Pancreas (tissue), 10 donors: Measurements from ENCODE around the gene POLR3GL. TPM values are rescaled to one million over a fixed set of nuclear protein-coding genes. Genes with fewer than 3 reads are reported as not detected.
A peak's percentile ranks its signal among the peaks of the same experiment; 100 is the strongest.

Source experiments
- ATAC-seq, 4 donors: fragments of 200-7000 bp; cut with Tn5 transposase; one replicate each; pipeline versions ENCODE4 v1.8.0 to v1.9.1; 2020; ENCODE audit warnings: mild to moderate bottlenecking in 4 of 4, moderate library complexity in 4 of 4
- DNase-seq, 6 donors: peaks; one replicate each; pipeline ENCODE4 v3.0.0-alpha.2; 2020
- FAIRE-seq: peaks from 2 replicates; lab custom pipeline; 2012; peaks lifted over from hg19 to GRCh38; lab: Jason Lieb, UNC
- H3K27ac ChIP-seq, 4 donors: fragments of 200-600 bp; sonication (generic); 1 replicate in 3 of 4; 2 replicates in 1 of 4; pipeline versions ENCODE4 v1.5.0 to v1.8.0; 2020
- H3K27me3 ChIP-seq, 4 donors: fragments of 200-600 bp; one replicate each; pipeline ENCODE4 v1.8.0; 2021
- H3K36me3 ChIP-seq, 3 donors: fragments of 200-600 bp; sonication (generic) in 1 of 3; one replicate each; pipeline versions ENCODE4 v1.5.0 to v1.8.0; 2020 to 2021
- H3K4me1 ChIP-seq, 3 donors: fragments of 200-600 bp; one replicate each; pipeline ENCODE4 v1.8.0; 2021
- H3K4me3 ChIP-seq, 4 donors: fragments of 200-600 bp; sonication (generic) in 2 of 4; one replicate each; pipeline versions ENCODE4 v1.5.0 to v1.8.0; 2020 to 2021
- H3K9me3 ChIP-seq, 4 donors: fragments of 200-600 bp; one replicate each; pipeline ENCODE4 v1.8.0; 2021
- CTCF ChIP-seq, 4 donors: fragments of 200-600 bp; sonication (generic) in 3 of 4; IDR thresholded peaks; one replicate each; pipeline versions ENCODE4 v1.5.0 to v1.8.0; 2021; ENCODE audit warnings: antibody characterized with exemption in 4 of 4
- WGBS, 2 donors: extraction: QIAGEN DNeasy Blood & Tissue Kit; methylation state at CpG; one replicate each; pipeline ENCODE4 v1.1.7; 2013; 5-methylcytosine and 5-hydroxymethylcytosine counted together
- intact Hi-C, 3 donors: fragments of 100-400 bp; cut with DNase I; formaldehyde crosslinking; loops; one replicate each; pipeline versions ENCODE4 v1.11.1 to v1.14.2; 2022
- polyA plus RNA-seq, 2 donors: library from polyadenylated mRNA; stranded (reverse); fragments of 200-250 nt; gene quantifications; one replicate each; pipeline ENCODE4 v1.2.3, GENCODE V29; 2013
- total RNA-seq, 6 donors: library from RNA; stranded (reverse); fragmentation: NEBNext Ultra II Directional in 4 of 6; extraction: Animal tissue kit (Norgen Biotek cat#: 25700) in 4 of 6; gene quantifications; one replicate each; pipeline versions ENCODE4 v1.2.1 to v1.2.4, GENCODE V29; 2021 to 2023
- donor health status: healthy with polysubstance abuse.
- donor health status: DM: no; HTN: no; CAD: no; lungs with moderate emphysema.
- donor health status: DM: no; HTN: no; CAD: no.
- donor health status: control.
- donor health status: control.
- donor health status: Bipolar disorder and iron deficiency.
- donor health status: DM: yes; HTN: yes; CAD: no.
- donor health status: DM: no; HTN: no; CAD: no.
- donor health status: DM: no; HTN: no; CAD: no.
- donor health status: DM: yes; HTN: yes; CAD: no.

Gene POLR3GL
- total and polyA plus RNA-seq, 8 donors = 3.9 to 27.6 (median 6.3) TPM

GRCh38 chr1:146012703-146013558 lies 48.4 kb downstream of the POLR3GL start:
- peak in 3 of 4 donors; percentile 36 to 60 (median 51) for TF ChIP-seq CTCF (IDR thresholded peaks at IDR 0.05)

GRCh38 chr1:146013559-146013922 lies 49.1 kb downstream of the POLR3GL start:
- ATAC-seq = no peak
- Histone ChIP-seq H3K4me1 (peaks cover 0 to 9% (median 0%) of the 10 kb centered on the region in 3 donors), H3K4me3 (no peak overlapping the region), H3K27ac (no peak overlapping the region), H3K36me3 (no peaks in the 10 kb centered on the region), H3K27me3 (no peaks in the 10 kb centered on the region), H3K9me3 (no peaks in the 10 kb centered on the region)
- DNase-seq = no peak
- WGBS, 2 donors = 61 to 63% methylated on average over 6 of the region's 6 CpGs
- no peak for FAIRE-seq
- intact Hi-C loops = loop anchor here in 2 of 3 donors (5.0 to 10.0 kb wide), 4 partner anchors 36 to 171 kb away; partner anchors contain the start of gene NUDT17 (in 1 of the 2)
- no peak for TF ChIP-seq CTCF (IDR thresholded peaks at IDR 0.05)

More at GRCh38 chr1:146012703-146013558, 48.4 kb downstream of the POLR3GL start:
- Histone ChIP-seq H3K9me3 (no peaks in the 10 kb centered on the region), H3K27ac (no peak overlapping the region), H3K27me3 (no peaks in the 10 kb centered on the region), H3K36me3 (no peaks in the 10 kb centered on the region), H3K4me3 (no peak overlapping the region), H3K4me1 (peaks cover 0 to 9% (median 0%) of the 10 kb centered on the region in 3 donors)
- WGBS, 2 donors = 1 to 2% methylated on average over 4 of the region's 4 CpGs
- DNase-seq (peak in 1 of 6 donors; percentile 54), ATAC-seq (peak; percentile 77 to 91 (median 86)), FAIRE-seq (peak; percentile 97)
- intact Hi-C loops = loop anchor here in 2 of 3 donors (5.0 to 10.0 kb wide), 4 partner anchors 36 to 171 kb away; partner anchors contain the start of gene NUDT17 (in 1 of the 2)

GRCh38 chr1:146016891-146017290 lies 52.4 kb downstream of the POLR3GL start:
- TF ChIP-seq CTCF (IDR thresholded peaks at IDR 0.05) = no peak
- DNase-seq = no peak
- no peak overlapping the region for H3K27ac ChIP-seq
- no peak for FAIRE-seq
- no peak for ATAC-seq
- intact Hi-C loops = loop anchor here in 1 of 3 donors (10.0 kb wide), 1 partner anchor 122 kb away; no protein-coding TSS in a partner anchor
- H3K36me3 ChIP-seq = no peaks in the 10 kb centered on the region
- H3K27me3 ChIP-seq = no peaks in the 10 kb centered on the region
- no peaks in the 10 kb centered on the region for H3K9me3 ChIP-seq
- peaks cover 0 to 9% (median 0%) of the 10 kb centered on the region in 3 donors for H3K4me1 ChIP-seq
- 69 to 84% methylated on average over 1 of the region's 1 CpG for WGBS, 2 donors
- no peak overlapping the region for H3K4me3 ChIP-seq

GRCh38 chr1:146019231-146020057 lies 55.0 kb downstream of the POLR3GL start:
- TF ChIP-seq CTCF (IDR thresholded peaks at IDR 0.05) = no peak
- Histone ChIP-seq H3K27ac (no peak overlapping the region), H3K4me3 (peak overlapping the region in 1 of 4 donors; percentile 27), H3K36me3 (no peaks in the 10 kb centered on the region), H3K27me3 (no peaks in the 10 kb centered on the region), H3K9me3 (no peaks in the 10 kb centered on the region), H3K4me1 (no peaks in the 10 kb centered on the region)
- FAIRE-seq (no peak), DNase-seq (no peak), ATAC-seq (peak; percentile 34 to 65 (median 42))
- intact Hi-C loops = loop anchor here in 1 of 3 donors (10.0 kb wide), 1 partner anchor 125 kb away; no protein-coding TSS in a partner anchor
- WGBS, 2 donors = 21 to 27% methylated on average over 32 to 43 of the region's 43 CpGs
